ENCODE measurements around the gene GPHB5. TPM values are rescaled to one million over a fixed set of nuclear protein-coding genes. Genes with fewer than 3 reads are reported as not detected.

The GPHB5 gene
- total RNA-seq, 1 experiment from 2014 or later: not detected

- DNase-seq: no peak
- intact Hi-C loops (cut with micrococcal nuclease; ENCODE audit: unreplicated experiment): no loop called here
- H3K9me3 Mint-ChIP-seq (ENCODE audit: low read depth, unreplicated experiment): no peaks in the 10 kb centered on the region
- no peaks in the 10 kb centered on the region for H3K36me3 Mint-ChIP-seq (ENCODE audit: insufficient read depth, unreplicated experiment)
- H3K27ac Mint-ChIP-seq (ENCODE audit: unreplicated experiment): no peak overlapping the region
- H3K4me1 Mint-ChIP-seq (ENCODE audit: low read depth, unreplicated experiment): no peaks in the 10 kb centered on the region
- CTCF ChIA-PET: interaction anchor here (0.5 kb wide), 1 partner anchor 20 kb away, joined by 3 read pairs; no protein-coding TSS in a partner anchor
- BruUV-seq (replicated peaks): no TSS peak
- no peak for TF ChIP-seq CTCF (IDR thresholded peaks at IDR 0.05; ENCODE audit: unreplicated experiment)
- H3K27me3 Mint-ChIP-seq (ENCODE audit: unreplicated experiment): no peaks in the 10 kb centered on the region
- H3K4me3 Mint-ChIP-seq (ENCODE audit: low read depth, unreplicated experiment): no peak overlapping the region
These were observed 44.7 kb downstream of the GPHB5 start for GRCh38 chr14:63273717-63274655.

- H3K9me3 Mint-ChIP-seq (ENCODE audit: low read depth, unreplicated experiment): no peaks in the 10 kb centered on the region
- no peak overlapping the region for H3K4me3 Mint-ChIP-seq (ENCODE audit: low read depth, unreplicated experiment)
- H3K27me3 Mint-ChIP-seq (ENCODE audit: unreplicated experiment): no peaks in the 10 kb centered on the region
- no peaks in the 10 kb centered on the region for H3K36me3 Mint-ChIP-seq (ENCODE audit: insufficient read depth, unreplicated experiment)
- H3K27ac Mint-ChIP-seq (ENCODE audit: unreplicated experiment): no peak overlapping the region
- CTCF ChIA-PET: no interaction called here
- DNase-seq: no peak
- no TSS peak for BruUV-seq (replicated peaks)
- TF ChIP-seq CTCF (IDR thresholded peaks at IDR 0.05; ENCODE audit: unreplicated experiment): no peak
- intact Hi-C loops (cut with micrococcal nuclease; ENCODE audit: unreplicated experiment): no loop called here
- no peaks in the 10 kb centered on the region for H3K4me1 Mint-ChIP-seq (ENCODE audit: low read depth, unreplicated experiment)
These were observed 45.6 kb downstream of the GPHB5 start for GRCh38 chr14:63273129-63273528.

- H3K27ac Mint-ChIP-seq (ENCODE audit: unreplicated experiment): no peak overlapping the region
- H3K9me3 Mint-ChIP-seq (ENCODE audit: low read depth, unreplicated experiment): peaks cover 3% of the 10 kb centered on the region
- intact Hi-C loops (cut with micrococcal nuclease; ENCODE audit: unreplicated experiment): no loop called here
- no peaks in the 10 kb centered on the region for H3K4me1 Mint-ChIP-seq (ENCODE audit: low read depth, unreplicated experiment)
- no peak for DNase-seq
- CTCF ChIA-PET: no interaction called here
- BruUV-seq (replicated peaks): no TSS peak
- H3K4me3 Mint-ChIP-seq (ENCODE audit: low read depth, unreplicated experiment): no peak overlapping the region
- H3K36me3 Mint-ChIP-seq (ENCODE audit: insufficient read depth, unreplicated experiment): no peaks in the 10 kb centered on the region
- H3K27me3 Mint-ChIP-seq (ENCODE audit: unreplicated experiment): no peaks in the 10 kb centered on the region
- no peak for TF ChIP-seq CTCF (IDR thresholded peaks at IDR 0.05; ENCODE audit: unreplicated experiment)
These were observed 49.0 kb downstream of the GPHB5 start for GRCh38 chr14:63269561-63270225.

- CTCF ChIA-PET: no interaction called here
- DNase-seq: no peak
- intact Hi-C loops (cut with micrococcal nuclease; ENCODE audit: unreplicated experiment): no loop called here
- TF ChIP-seq CTCF (IDR thresholded peaks at IDR 0.05; ENCODE audit: unreplicated experiment): no peak
- no TSS peak for BruUV-seq (replicated peaks)
- no peaks in the 10 kb centered on the region for H3K27me3 Mint-ChIP-seq (ENCODE audit: unreplicated experiment)
- no peak overlapping the region for H3K27ac Mint-ChIP-seq (ENCODE audit: unreplicated experiment)
- H3K4me3 Mint-ChIP-seq (ENCODE audit: low read depth, unreplicated experiment): no peak overlapping the region
- H3K36me3 Mint-ChIP-seq (ENCODE audit: insufficient read depth, unreplicated experiment): no peaks in the 10 kb centered on the region
- H3K9me3 Mint-ChIP-seq (ENCODE audit: low read depth, unreplicated experiment): peaks cover 3% of the 10 kb centered on the region
- no peaks in the 10 kb centered on the region for H3K4me1 Mint-ChIP-seq (ENCODE audit: low read depth, unreplicated experiment)
These were observed 50.0 kb downstream of the GPHB5 start for GRCh38 chr14:63268771-63269170.

Data from Calu3 (cell line).